Muscle layer of duodenum (tissue), 2 donors: ENCODE results near the gene HDLBP.

ENCODE experiments used
- H3K27ac ChIP-seq: one replicate; pipeline ENCODE4 v1.7.0; 2013; ENCODE audit warnings: mild to moderate bottlenecking, low read length
- H3K27me3 ChIP-seq: one replicate; pipeline ENCODE4 v1.7.0; 2013; ENCODE audit warnings: low read depth, mild to moderate bottlenecking, control low read depth, low read length
- H3K36me3 ChIP-seq, 2 donors: one replicate each; pipeline ENCODE4 v1.7.0; 2013; ENCODE audit warnings: low read length in 2 of 2, control low read depth in 1 of 2, mild to moderate bottlenecking in 1 of 2; ENCODE audit not compliant: insufficient read depth in 2 of 2, control insufficient read depth in 1 of 2
- H3K4me1 ChIP-seq, 2 donors: one replicate each; pipeline ENCODE4 v1.7.0; 2013; ENCODE audit warnings: low read length in 2 of 2, mild to moderate bottlenecking in 2 of 2, control low read depth in 1 of 2, moderate library complexity in 1 of 2; ENCODE audit not compliant: insufficient read depth in 2 of 2, control insufficient read depth in 1 of 2
- H3K4me3 ChIP-seq, 2 donors: one replicate each; pipeline ENCODE4 v1.7.0; 2013; ENCODE audit warnings: low read length in 2 of 2, low read depth in 1 of 2, mild to moderate bottlenecking in 1 of 2
- H3K9me3 ChIP-seq, 2 donors: one replicate each; pipeline ENCODE4 v1.7.0; 2013; ENCODE audit warnings: low read length in 2 of 2, control low read depth in 1 of 2, mild to moderate bottlenecking in 1 of 2; ENCODE audit not compliant: control insufficient read depth in 1 of 2
- donor health status: healthy.

Gene HDLBP

DNA sequence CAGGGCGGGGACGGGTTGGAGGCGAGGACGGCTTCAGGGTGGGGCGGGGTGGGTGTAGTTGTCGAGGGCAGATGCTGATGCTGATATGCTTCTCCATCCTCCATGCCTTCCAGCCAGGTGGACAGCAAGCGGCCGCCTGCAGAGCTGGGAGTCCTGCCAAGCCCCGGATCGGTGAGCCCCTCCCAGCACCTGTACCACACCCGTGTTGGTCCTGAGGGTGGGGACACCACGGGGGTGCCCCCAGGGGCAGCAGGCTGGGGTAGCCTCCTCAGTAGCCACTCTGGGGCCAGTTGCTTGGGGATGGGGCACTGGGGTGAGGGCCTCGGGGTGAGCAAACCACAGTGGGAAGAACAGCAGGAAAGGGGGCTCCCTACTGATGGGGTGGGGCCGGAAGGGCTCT, 124.4 kb downstream of the HDLBP start:
- no peaks in the 10 kb centered on the region for H3K4me1 ChIP-seq
- H3K27me3 ChIP-seq = no peaks in the 10 kb centered on the region
- H3K27ac ChIP-seq = no peak overlapping the region
- no peaks in the 10 kb centered on the region for H3K36me3 ChIP-seq
- no peaks in the 10 kb centered on the region for H3K9me3 ChIP-seq
- no peak overlapping the region for H3K4me3 ChIP-seq

DNA sequence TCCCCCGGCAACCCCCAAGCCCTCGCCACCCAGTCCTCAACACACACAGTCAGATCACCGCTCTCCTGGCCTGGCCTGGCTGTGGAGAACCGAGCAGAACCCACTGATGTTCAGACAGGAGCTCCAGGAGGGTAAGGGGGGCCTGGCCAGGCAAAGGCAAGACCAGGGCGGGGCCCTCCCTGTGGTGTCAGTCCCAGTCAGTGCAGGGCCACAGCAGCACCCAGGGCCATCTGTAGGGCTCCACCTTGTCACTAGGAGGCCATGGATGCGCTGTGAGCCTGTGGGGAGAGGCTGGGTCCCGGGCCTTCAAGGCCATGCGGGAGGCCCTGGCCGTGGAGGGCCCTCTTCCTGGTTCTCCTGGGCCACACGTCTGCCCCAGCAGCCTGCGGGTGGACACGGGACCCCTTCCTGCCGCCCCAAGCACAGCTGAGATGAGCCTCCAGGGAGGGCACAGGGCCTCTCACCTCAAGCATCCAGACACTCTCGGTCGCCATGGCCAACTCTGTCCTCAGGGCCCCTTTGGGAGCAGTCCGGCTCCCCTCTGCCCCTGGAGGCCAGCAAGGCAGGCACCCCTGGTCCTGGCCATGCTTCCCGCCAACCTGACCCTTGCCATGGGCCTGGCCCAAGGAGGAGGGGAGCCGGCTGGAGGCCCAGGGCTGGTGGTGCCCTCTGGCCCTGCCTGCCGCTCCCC, 125.0 kb downstream of the HDLBP start:
- H3K27ac ChIP-seq = no peak overlapping the region
- H3K27me3 ChIP-seq = no peaks in the 10 kb centered on the region
- no peak overlapping the region for H3K4me3 ChIP-seq
- no peaks in the 10 kb centered on the region for H3K4me1 ChIP-seq
- no peaks in the 10 kb centered on the region for H3K36me3 ChIP-seq
- no peaks in the 10 kb centered on the region for H3K9me3 ChIP-seq

DNA sequence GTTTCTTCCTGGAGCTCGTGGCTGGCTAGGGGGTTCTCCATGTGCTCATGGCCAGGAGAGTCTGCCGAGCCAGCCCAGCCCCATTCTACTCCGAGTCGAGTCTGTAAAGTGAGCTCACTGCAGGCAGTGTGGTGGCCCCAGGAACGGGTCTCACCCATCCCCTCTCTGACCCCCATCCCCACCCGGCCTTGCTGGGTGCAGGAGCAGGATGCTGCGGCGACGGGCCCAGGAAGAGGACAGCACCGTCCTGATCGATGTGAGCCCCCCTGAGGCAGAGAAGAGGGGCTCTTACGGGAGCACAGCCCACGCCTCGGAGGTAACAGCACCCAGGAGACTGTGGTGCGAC, 125.6 kb downstream of the HDLBP start:
- Histone ChIP-seq H3K4me1 (no peaks in the 10 kb centered on the region), H3K36me3 (no peaks in the 10 kb centered on the region), H3K4me3 (no peak overlapping the region), H3K27ac (no peak overlapping the region), H3K9me3 (no peaks in the 10 kb centered on the region), H3K27me3 (no peaks in the 10 kb centered on the region)

DNA sequence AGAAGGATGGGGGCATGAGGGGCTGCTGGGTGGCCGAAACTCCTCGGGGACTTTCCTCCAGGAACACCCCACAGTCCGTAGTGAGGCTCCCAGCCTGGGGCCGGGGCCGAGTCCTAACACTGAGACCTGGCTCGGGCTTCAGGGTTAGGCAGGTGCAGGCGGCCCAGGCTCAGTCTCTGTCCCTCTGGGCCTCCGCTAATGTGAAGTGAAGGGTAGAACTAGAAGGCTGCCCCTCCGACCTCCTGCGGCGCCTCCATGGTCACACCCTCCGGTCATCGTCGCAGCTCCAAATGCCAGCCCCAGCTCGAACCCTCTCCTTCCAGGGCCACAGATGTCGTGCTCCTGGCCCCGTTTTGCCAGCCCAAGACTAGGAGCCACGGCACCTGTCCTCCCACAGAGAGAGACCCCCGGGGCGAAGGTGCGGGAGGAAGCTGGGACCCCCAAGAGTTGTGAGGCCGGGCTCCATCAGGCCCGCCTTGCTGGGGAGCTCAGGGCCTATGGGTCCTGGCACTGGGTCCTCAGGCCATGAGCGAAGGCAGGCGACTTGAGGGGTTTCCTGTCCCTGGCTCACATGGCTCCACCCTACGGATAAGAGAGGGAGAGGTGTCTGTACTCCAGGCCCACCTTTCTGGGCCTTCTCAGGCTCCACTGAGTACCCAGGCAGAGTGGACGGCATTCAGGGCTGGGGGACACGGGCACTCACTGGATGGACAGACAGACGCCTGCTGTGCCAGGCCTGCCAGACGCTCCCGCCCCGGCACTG, 126.2 kb downstream of the HDLBP start:
- Histone ChIP-seq H3K4me3 (no peak overlapping the region), H3K9me3 (no peaks in the 10 kb centered on the region), H3K27me3 (no peaks in the 10 kb centered on the region), H3K36me3 (no peaks in the 10 kb centered on the region), H3K27ac (no peak overlapping the region), H3K4me1 (no peaks in the 10 kb centered on the region)

DNA sequence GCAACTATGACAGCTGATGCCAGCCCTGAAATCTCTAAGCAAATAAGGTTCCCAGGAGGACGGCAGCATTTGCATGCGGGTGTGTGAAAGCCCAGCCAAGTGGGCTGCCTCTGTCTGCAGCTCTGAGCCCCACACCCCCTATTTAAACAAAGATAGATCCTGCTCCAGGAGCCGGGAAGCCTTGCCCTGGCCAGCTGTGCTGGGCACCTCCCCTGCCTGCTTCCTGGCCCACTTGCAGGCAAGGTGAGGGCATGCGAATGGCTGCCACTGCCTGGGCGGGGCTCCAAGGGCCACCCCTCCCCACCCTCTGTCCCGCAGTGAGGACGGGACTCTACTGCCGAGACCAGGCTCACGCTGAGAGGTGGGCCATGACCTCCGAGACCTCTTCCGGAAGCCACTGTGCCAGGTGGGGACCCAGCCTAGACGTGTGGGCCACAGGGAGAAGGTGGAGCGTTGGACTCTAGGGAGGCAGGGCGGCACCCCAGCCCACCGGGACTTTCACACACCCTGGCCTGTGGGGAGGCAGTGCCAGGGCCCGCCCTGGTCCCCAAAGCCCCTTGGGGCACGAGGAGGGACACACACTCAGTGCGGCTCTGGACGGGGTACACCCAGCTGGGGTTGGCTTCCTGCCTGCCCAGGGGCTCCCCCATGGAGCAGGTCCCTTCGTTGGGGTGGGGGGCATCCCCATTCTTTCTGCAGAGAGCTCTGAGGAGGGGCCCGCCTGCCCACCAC, 126.9 kb downstream of the HDLBP start, which contains the start of gene ANO7:
TSS of gene ANO7 (plus strand) at position 317 of the 732 bp plus-strand sequence. CDS start 1,387 bp downstream, outside the sequence.
- Histone ChIP-seq H3K27me3 (no peaks in the 10 kb centered on the region), H3K4me3 (no peak within 1 kb of the TSS), H3K36me3 (peaks cover 0 to 3% of the 10 kb centered on the region in 2 donors), H3K9me3 (no peaks in the 10 kb centered on the region), H3K27ac (no peak within 1 kb of the TSS), H3K4me1 (no peaks in the 10 kb centered on the region)

DNA sequence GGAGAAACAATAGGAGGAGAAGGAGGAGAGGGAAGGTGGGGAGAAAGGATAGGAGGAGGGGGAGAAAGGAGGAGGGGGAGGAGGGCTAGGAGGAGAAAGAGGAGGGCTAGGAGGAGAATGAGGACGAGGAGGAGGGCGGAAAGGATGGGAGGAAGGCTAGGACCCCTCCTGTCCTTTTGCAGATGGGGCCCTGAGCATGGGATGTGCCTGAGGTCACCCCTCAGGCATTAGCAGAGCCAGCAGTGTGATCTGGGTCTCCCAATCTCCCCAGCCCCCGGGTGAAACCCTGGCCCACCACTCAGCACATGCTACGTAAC, 127.6 kb downstream of the HDLBP start:
- H3K27ac ChIP-seq = no peak overlapping the region
- no peaks in the 10 kb centered on the region for H3K9me3 ChIP-seq
- no peaks in the 10 kb centered on the region for H3K4me1 ChIP-seq
- no peak overlapping the region for H3K4me3 ChIP-seq
- peaks cover 3 to 9% of the 10 kb centered on the region in 2 donors for H3K36me3 ChIP-seq
- H3K27me3 ChIP-seq = no peaks in the 10 kb centered on the region

DNA sequence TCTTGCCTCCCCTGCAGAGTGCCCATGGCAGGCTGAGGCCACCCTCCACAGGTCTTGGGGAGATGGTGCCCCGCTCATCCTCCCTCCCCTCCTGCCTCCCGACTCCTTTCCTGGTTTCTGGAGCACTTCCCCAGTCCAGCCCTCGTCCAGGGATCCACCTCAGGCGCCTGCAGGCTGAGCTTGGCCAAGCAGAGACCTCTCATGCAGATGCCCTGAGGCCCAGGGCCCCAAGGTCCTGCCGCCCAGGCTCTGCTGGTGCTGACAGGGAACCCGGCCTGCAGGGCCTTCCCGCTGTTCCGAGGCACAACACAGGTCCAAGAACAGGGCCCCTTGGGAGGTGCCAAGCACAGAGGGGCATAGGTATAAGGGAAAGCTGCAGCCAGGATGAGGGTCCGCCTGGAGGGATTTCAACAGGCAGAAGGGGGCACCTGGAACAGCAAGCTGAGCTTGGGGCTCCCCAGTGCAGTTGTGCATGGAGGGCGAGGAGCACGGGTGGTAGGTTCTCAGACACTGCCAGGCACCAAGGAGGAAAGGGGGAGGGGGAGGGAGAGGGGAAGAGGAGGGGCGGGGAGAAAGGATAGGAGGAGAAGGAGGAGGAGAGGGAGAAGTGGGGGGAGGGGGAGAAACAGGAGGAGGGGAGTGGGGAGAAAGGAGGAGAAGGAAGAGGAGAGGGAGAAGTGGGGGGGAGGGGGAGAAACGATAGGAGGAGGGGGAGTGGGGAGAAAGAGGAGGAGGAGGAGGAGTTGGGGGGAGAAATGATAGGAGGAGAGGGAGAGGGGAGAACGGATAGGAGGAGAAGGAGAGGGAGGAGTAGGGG, 128.2 kb downstream of the HDLBP start:
- H3K4me1 ChIP-seq = no peaks in the 10 kb centered on the region
- no peak overlapping the region for H3K27ac ChIP-seq
- H3K4me3 ChIP-seq = no peak overlapping the region
- H3K9me3 ChIP-seq = no peaks in the 10 kb centered on the region
- no peaks in the 10 kb centered on the region for H3K27me3 ChIP-seq
- peaks cover 9 to 11% of the 10 kb centered on the region in 2 donors for H3K36me3 ChIP-seq

DNA sequence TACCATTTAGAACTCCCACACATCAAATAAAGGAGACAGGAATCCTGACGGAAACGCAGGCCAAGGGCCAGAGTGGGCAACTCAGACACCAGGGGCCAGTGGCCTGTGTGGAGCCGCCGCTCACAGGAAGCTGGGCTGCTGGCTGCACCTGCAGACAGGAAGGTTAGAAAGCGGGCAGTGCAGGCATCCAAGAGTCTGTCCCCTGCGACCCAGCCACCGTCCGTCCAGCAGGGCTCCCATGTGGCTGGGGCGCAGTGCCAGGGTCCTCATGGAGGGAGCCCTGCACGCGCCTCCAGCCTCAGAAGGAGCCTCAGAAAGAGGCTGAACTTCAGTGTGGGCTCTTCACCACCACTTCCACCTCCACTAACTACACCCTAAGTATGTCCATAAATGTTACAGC, 129.5 kb downstream of the HDLBP start:
- no peaks in the 10 kb centered on the region for H3K4me1 ChIP-seq
- no peaks in the 10 kb centered on the region for H3K9me3 ChIP-seq
- H3K27me3 ChIP-seq = no peaks in the 10 kb centered on the region
- H3K27ac ChIP-seq = no peak overlapping the region
- peaks cover 11 to 20% of the 10 kb centered on the region in 2 donors for H3K36me3 ChIP-seq
- H3K4me3 ChIP-seq = no peak overlapping the region

DNA sequence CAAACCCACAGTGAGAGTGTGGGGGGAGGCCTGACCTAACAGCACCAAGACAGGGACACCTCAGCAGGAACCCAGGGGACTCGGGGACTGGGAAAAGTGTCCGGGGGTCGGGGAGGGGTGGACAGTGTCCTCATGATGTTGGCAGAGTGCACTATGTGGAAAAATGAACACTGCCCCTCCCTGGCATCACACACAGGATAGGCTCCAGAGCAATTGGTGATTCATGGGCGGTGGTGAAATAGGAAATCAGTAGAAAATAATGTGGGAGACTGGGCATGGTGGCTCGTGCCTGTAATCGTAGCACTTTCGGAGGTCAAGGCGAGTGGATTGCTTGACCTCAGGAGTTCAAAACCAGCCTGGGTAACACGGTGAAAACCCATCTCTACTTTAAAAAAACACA, 130.6 kb downstream of the HDLBP start:
- Histone ChIP-seq H3K4me3 (no peak overlapping the region), H3K9me3 (no peaks in the 10 kb centered on the region), H3K4me1 (no peaks in the 10 kb centered on the region), H3K27ac (no peak overlapping the region), H3K36me3 (peaks cover 11 to 20% of the 10 kb centered on the region in 2 donors), H3K27me3 (no peaks in the 10 kb centered on the region)

DNA sequence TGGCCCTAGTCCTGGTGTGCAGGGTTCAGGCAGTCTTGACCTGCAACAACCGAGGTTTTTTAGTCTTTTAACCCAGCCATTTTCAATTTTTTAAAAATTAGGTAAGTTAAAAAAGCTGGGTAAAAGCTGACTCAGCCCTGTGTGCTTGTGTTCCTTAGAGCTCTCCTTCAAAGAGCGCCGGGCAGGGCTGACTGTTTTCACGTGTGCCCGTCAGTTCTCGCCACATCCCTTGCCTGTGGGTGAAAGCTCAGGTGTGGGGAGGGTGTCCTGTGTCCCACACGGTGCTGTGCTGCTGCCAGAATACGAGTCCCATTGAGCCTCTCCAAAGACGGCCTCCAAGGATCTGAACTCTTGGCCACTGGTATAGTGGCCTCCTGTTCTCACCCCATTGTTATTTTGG, 132.3 kb downstream of the HDLBP start:
- peaks cover 11 to 30% of the 10 kb centered on the region in 2 donors for H3K36me3 ChIP-seq

More for the DNA sequence above, 132.3 kb downstream of the HDLBP start:
- H3K9me3 ChIP-seq = no peaks in the 10 kb centered on the region
- H3K27me3 ChIP-seq = no peaks in the 10 kb centered on the region
- no peak overlapping the region for H3K4me3 ChIP-seq
- peaks cover 0 to 4% of the 10 kb centered on the region in 2 donors for H3K4me1 ChIP-seq
- no peak overlapping the region for H3K27ac ChIP-seq
